HEK293 (cell line): ENCODE measurements around the gene FBXW5.

Source experiments
- CTCF ChIA-PET: fragments of 350-600 bp; formaldehyde crosslinking; extraction: SDS; loops from one replicate; lab custom pipeline; 2021; ENCODE audit warnings: antibody characterized with exemption; lab: Yijun Ruan, JAX
- POLR2A ChIA-PET: fragments of 300-600 bp; formaldehyde crosslinking; extraction: SDS; loops from one replicate; lab custom pipeline; 2020; ENCODE audit warnings: antibody characterized with exemption, inconsistent platforms; lab: Yijun Ruan, JAX
- H3K27ac ChIP-seq: fragments of 200-500 bp; sonication (Bioruptor generic); 2 replicates; pipeline ENCODE4 v1.5.1; 2014; ENCODE audit warnings: low read depth, low read length, control low read depth, inconsistent platforms; ENCODE audit errors: extremely low read depth
- H3K36me3 ChIP-seq, 2 experiments: fragments of 200-500 bp in 1 of 2; sonication (Bioruptor generic) in 1 of 2; 1 replicate in 1 of 2; 2 replicates in 1 of 2; pipeline ENCODE4 v1.5.1; 2014 to 2017; ENCODE audit warnings: inconsistent platforms in 2 of 2, low read length in 2 of 2; ENCODE audit not compliant: control insufficient read depth in 2 of 2, insufficient read depth in 1 of 2
- H3K4me1 ChIP-seq: fragments of 200-500 bp; sonication (Bioruptor generic); 2 replicates; pipeline ENCODE4 v1.5.1; 2014; ENCODE audit warnings: mild to moderate bottlenecking, low read length, inconsistent platforms; ENCODE audit not compliant: control insufficient read depth, insufficient read depth
- H3K4me3 ChIP-seq: 2 replicates; pipeline ENCODE4 v1.5.1; 2011; ENCODE audit warnings: low read depth, mild to moderate bottlenecking, control low read depth, low read length, moderate library complexity
- H3K9me3 ChIP-seq: fragments of 200-500 bp; sonication (Bioruptor generic); 2 replicates; pipeline ENCODE4 v1.5.1; 2014; ENCODE audit warnings: low read depth, low read length, inconsistent platforms; ENCODE audit not compliant: control insufficient read depth, insufficient read depth
- EGR2 ChIP-seq: fragments of 450-650 bp; formaldehyde crosslinking; IDR thresholded peaks from 2 replicates; pipeline ENCODE4 v1.5.1; 2016; ENCODE audit warnings: low read depth, missing biosample characterization, missing genetic modification characterization
- GLIS1 ChIP-seq: fragments of 450-650 bp; formaldehyde crosslinking; IDR thresholded peaks from 2 replicates; pipeline ENCODE4 v1.5.1; 2016; ENCODE audit warnings: missing biosample characterization, missing genetic modification characterization
- HIC1 ChIP-seq: fragments of 450-650 bp; formaldehyde crosslinking; IDR thresholded peaks from 2 replicates; pipeline ENCODE4 v1.5.1; 2016; ENCODE audit warnings: missing biosample characterization, missing genetic modification characterization
- HOXD13 ChIP-seq: sonication (generic); formaldehyde crosslinking; IDR thresholded peaks from 2 replicates; pipeline ENCODE4 v1.8.0; 2022; ENCODE audit warnings: missing genetic modification reagents, borderline replicate concordance
- KLF8 ChIP-seq: fragments of 450-650 bp; formaldehyde crosslinking; IDR thresholded peaks from 2 replicates; pipeline ENCODE4 v1.5.1; 2016; ENCODE audit warnings: missing biosample characterization, missing genetic modification characterization
- WT1 ChIP-seq: fragments of 450-650 bp; formaldehyde crosslinking; IDR thresholded peaks from 2 replicates; pipeline ENCODE4 v1.5.1; 2016; ENCODE audit warnings: missing biosample characterization, missing genetic modification characterization
- ZBTB44 ChIP-seq: fragments of 450-650 bp; IDR thresholded peaks from 2 replicates; pipeline ENCODE4 v1.5.1; 2018; ENCODE audit warnings: missing biosample characterization, mild to moderate bottlenecking, missing genetic modification characterization
- ZFHX2 ChIP-seq: fragments of 450-650 bp; formaldehyde crosslinking; conservative IDR thresholded peaks from 2 replicates; pipeline ENCODE4 v1.5.1; 2016; ENCODE audit warnings: missing biosample characterization, missing genetic modification characterization
- ZIC2 ChIP-seq: fragments of 450-650 bp; formaldehyde crosslinking; IDR thresholded peaks from 2 replicates; pipeline ENCODE4 v1.5.1; 2016; ENCODE audit warnings: missing biosample characterization, missing genetic modification characterization
- ZNF169 ChIP-seq: fragments of 450-650 bp; formaldehyde crosslinking; IDR thresholded peaks from 2 replicates; pipeline ENCODE4 v1.5.1; 2016; ENCODE audit warnings: missing biosample characterization, missing genetic modification characterization
- ZNF26 ChIP-seq: fragments of 450-650 bp; formaldehyde crosslinking; IDR thresholded peaks from 2 replicates; pipeline ENCODE4 v1.5.1; 2016; ENCODE audit warnings: missing biosample characterization, missing genetic modification characterization
- ZNF404 ChIP-seq: fragments of 450-650 bp; formaldehyde crosslinking; IDR thresholded peaks from 2 replicates; pipeline ENCODE4 v1.5.1; 2017; ENCODE audit warnings: missing biosample characterization, missing genetic modification characterization
- ZNF433 ChIP-seq: fragments of 450-650 bp; formaldehyde crosslinking; IDR thresholded peaks from 2 replicates; pipeline ENCODE4 v1.5.1; 2016; ENCODE audit warnings: missing biosample characterization, missing genetic modification characterization, low read depth
- ZNF548 ChIP-seq: fragments of 450-650 bp; formaldehyde crosslinking; IDR thresholded peaks from 2 replicates; pipeline ENCODE4 v1.5.1; 2016; ENCODE audit warnings: missing biosample characterization, missing genetic modification characterization
- ZNF658 ChIP-seq: fragments of 450-650 bp; formaldehyde crosslinking; IDR thresholded peaks from 2 replicates; pipeline ENCODE4; 2016; ENCODE audit warnings: missing biosample characterization, missing genetic modification characterization
- ZSCAN18 ChIP-seq: fragments of 450-650 bp; formaldehyde crosslinking; IDR thresholded peaks from 2 replicates; pipeline ENCODE4 v1.5.1; 2016; ENCODE audit warnings: missing biosample characterization, missing genetic modification characterization

FBXW5 gene

GRCh38 chr9:136977649-136978072 lies 33.1 kb upstream of the FBXW5 start:
- H3K4me1 ChIP-seq: no peaks in the 10 kb centered on the region
- H3K36me3 ChIP-seq: no peaks in the 10 kb centered on the region
- POLR2A ChIA-PET: interaction anchor here (0.6 to 1.6 kb wide), 6 partner anchors 15 to 90 kb away, joined by 3 to 8 read pairs (median 4); partner anchors contain the start of gene PAXX
- H3K27ac ChIP-seq: no peak overlapping the region
- CTCF ChIA-PET: interaction anchor here (0.8 kb wide), 1 partner anchor 51 kb away, joined by 3 read pairs; no protein-coding TSS in a partner anchor
- H3K9me3 ChIP-seq: no peaks in the 10 kb centered on the region
- no peak overlapping the region for H3K4me3 ChIP-seq
- no peak for TF ChIP-seq WT1 (tag by site-specific recombination)
- peak; percentile 25; the same call in 1 of the 2 replicates for TF ChIP-seq KLF8 (tag by site-specific recombination)
- TF ChIP-seq, all 188 proteins: peak for 1

- Histone ChIP-seq H3K9me3 (no peaks in the 10 kb centered on the region), H3K27ac (no peak within 1 kb of the TSS), H3K4me3 (no peak within 1 kb of the TSS), H3K4me1 (no peaks in the 10 kb centered on the region), H3K36me3 (no peaks in the 10 kb centered on the region)
- CTCF ChIA-PET: interaction anchor here (0.7 to 3.4 kb wide), 3 partner anchors 13 to 59 kb away, joined by 3 to 22 read pairs (median 3); no protein-coding TSS in a partner anchor
- POLR2A ChIA-PET: interaction anchor here (1.3 to 2.5 kb wide), 2 partner anchors 15 to 30 kb away, joined by 3 to 7 read pairs; partner anchors contain the start of gene PAXX
- no peak for TF ChIP-seq ZNF169 (tag by site-specific recombination)
- no peak for TF ChIP-seq HOXD13
- TF ChIP-seq ZNF404 (tag by site-specific recombination): no peak
- no peak for TF ChIP-seq ZNF433 (tag by site-specific recombination)
- TF ChIP-seq GLIS1 (tag by site-specific recombination): peak; percentile 56; the same call in 1 of the 2 replicates
- no peak for TF ChIP-seq ZNF548 (tag by site-specific recombination)
- 0 out of 2 replicates have a peak, but pooled peaks have one; percentile 1 for TF ChIP-seq HIC1
- no peak for TF ChIP-seq ZBTB44 (tag by site-specific recombination)
- no peak for TF ChIP-seq ZNF658 (tag by site-specific recombination)
- TF ChIP-seq ZFHX2 (tag by site-specific recombination): peak; percentile 47
- TF ChIP-seq ZIC2 (tag by site-specific recombination): peak; percentile 73
- no peak for TF ChIP-seq ZNF26 (tag by site-specific recombination)
- no peak for TF ChIP-seq ZSCAN18 (tag by site-specific recombination)
- TF ChIP-seq EGR2 (tag by site-specific recombination): peak; percentile 27; the same call in 1 of the 2 replicates
Observed at GRCh38 chr9:136977223-136977622, 32.7 kb upstream of the FBXW5 start, which contains the start of gene PTGDS. Gene PTGDS, plus strand, starts transcription at chr9:136977504. Its CDS starts 75 bp downstream, at chr9:136977579.
